HG03103 (cell line): Measurements from ENCODE around the gene COX7B2.

Source experiments
- ATAC-seq: cut with Tn5 transposase; IDR thresholded peaks from one replicate; pipeline ENCODE4 v1.9.1; 2021; ENCODE audit warnings: low read depth; ENCODE audit not compliant: unreplicated experiment

Gene COX7B2

GRCh38 chr4:46765465-46765864, 143.6 kb downstream of the COX7B2 start:
- ATAC-seq = no peak

- ATAC-seq = no peak
Observed at GRCh38 chr4:46730075-46730474, 179.0 kb downstream of the COX7B2 start.

GRCh38 chr4:46720055-46720454, 189.0 kb downstream of the COX7B2 start:
- ATAC-seq = no peak

- no peak for ATAC-seq
Observed at GRCh38 chr4:46717950-46718349, 191.1 kb downstream of the COX7B2 start.

- no peak for ATAC-seq
Observed at GRCh38 chr4:46715468-46715867, 193.6 kb downstream of the COX7B2 start.

GRCh38 chr4:46698891-46699290, 210.2 kb downstream of the COX7B2 start:
- no peak for ATAC-seq
